ENCODE results near the gene TIAM2.

The TIAM2 gene

DNA sequence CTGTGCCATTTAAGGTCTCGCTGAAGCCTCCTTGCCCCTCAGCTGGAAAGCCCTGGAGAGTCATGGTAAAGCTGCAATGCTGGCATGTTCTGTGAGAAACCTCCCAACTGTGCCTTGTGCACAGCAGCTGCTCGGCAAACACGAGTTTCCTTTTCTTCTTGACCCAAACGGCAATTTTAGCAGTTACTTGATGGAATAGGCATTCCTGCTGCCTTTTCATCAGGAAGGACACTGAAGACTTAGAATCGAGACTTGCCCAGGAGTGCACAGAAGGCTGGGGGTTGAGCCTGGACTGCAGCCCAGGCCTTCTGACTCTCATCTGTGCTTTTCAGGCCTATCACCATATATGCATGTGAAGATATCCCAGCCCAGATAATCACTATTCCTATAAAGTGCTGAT is 240.0 kb downstream of the TIAM2 start:
- peak; percentile 44 for DNase-seq (ENCODE audit: low spot score)

DNA sequence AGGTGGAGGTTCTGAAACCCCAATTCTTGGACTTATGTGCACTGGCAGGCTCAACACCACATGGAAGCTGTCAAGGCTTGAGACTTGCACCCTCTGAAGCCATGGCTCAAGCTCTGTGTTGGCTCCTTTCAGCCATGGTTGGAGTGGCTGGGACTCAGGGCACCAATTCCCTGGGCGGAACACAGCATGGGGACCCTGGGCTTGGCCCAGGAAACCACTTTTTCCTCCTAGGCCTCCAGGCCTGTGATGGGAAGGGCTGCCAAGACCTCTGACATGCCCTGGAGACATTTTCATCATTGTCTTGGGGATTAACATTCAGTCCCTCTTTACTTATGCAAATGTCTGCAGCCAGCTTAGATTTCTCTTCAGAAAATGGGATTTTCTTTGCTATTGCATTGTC is 242.5 kb downstream of the TIAM2 start:
- DNase-seq (ENCODE audit: low spot score), result no peak

DNA sequence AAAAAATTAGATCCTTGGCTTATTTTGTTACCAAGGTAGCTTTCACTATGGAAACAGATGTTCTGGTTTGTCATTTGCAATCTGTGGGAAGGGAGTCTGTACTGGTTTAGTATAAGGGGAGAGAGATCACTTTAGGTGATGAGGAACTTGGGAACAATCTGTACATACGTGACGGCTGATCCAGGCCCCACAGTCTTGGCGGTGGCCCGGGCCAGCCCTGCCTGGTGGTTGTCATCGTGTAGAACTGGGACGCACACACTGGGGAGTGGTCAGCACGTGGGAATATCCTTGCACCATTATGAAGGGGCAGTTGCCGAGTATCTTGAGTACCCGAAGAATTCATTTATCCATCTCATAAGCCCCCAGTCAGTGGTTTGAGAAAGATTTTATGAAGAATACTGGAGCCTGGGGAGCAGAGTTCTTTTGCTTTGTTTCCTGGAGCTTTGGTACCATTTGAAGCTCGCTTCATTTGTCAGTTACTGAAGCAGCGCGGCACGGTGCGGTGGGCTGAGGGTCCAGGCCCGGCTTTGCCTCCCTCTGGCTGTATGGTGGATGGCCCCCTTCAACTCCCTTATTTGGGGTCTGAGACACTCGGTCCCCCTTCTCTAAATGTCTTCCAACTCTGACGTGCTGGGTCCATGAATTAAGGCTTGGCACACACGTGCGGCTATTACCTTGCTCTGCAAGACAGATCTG is 245.9 kb downstream of the TIAM2 start:
- DNase-seq (ENCODE audit: low spot score), result no peak

DNA sequence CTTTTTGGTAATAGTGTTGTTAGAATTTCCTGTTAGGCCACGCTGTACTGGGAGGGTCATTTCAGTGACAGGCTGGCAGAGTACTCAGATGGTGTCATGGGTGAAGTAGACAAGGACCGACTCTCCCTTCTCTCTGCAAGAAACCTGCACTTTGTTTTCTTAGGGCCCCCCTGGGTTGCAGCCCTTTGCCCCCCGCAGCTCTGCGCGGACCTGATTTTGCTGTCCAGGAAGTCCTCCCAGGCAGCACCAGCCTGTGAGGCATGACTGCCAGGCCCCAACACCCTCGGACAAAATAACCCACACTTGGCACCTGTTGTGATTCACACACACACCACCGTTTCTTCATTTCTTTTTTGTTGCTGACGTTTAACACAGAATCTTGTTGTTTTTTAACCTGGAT is 246.9 kb downstream of the TIAM2 start:
- no peak for DNase-seq (ENCODE audit: low spot score)

DNA sequence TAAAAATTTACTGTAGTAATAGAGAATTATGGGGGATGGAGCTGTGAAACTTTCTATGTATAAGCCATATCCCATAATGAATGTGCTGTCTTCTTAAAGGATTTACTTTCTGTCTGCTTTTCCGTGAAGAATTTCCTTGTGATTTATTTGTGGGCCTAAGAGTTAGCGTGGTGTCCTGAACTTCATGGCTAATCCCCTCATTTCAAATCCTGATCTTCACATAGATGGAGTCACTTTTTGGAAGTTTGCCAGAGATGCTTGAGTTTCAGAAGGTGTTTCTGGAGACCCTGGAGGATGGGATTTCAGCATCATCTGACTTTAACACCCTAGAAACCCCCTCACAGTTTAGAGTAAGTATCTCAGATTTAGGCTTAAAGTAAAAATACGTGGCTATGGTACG is 249.3 kb downstream of the TIAM2 start:
- DNase-seq (ENCODE audit: low spot score), result no peak

DNA sequence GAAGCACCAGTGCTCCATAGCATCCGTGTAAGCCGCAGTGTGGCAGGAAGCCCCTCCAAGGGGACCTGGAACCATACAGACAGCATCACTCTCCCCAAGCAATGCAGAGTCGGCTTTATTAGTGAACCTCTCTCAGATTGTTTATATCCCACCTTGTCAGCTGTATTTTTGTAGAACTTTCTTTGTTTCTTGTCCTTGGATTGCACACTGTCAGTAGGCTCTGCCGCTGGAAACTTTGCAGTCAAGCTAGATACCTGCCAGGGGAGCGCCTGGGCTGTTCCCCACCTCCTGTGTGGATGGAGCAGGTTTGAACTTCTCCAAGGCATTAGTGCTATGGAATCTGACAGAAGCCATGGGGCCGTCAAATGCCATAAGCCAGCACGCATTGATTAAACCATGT is 250.1 kb downstream of the TIAM2 start:
- no peak for DNase-seq (ENCODE audit: low spot score)

DNA sequence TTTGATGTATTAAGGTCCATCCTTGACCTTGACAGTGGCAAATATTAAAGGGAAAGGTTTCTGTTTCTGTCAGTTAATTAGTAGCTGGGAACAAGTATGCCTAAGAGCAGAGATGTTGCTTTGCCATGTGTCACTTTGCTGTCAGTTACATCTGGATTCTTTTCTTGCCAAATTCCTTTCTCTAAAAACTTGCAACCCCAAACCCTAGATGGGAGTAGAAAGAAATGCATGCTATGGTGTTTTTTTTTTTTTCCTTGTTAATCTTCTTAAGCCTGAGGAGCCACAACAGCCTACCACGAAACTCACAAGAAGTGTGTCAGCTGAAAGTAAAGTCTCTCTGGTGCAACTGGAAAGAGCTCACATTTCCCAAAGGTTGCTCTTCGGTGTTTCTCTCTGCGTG is 250.7 kb downstream of the TIAM2 start:
- no peak for DNase-seq (ENCODE audit: low spot score)

DNA sequence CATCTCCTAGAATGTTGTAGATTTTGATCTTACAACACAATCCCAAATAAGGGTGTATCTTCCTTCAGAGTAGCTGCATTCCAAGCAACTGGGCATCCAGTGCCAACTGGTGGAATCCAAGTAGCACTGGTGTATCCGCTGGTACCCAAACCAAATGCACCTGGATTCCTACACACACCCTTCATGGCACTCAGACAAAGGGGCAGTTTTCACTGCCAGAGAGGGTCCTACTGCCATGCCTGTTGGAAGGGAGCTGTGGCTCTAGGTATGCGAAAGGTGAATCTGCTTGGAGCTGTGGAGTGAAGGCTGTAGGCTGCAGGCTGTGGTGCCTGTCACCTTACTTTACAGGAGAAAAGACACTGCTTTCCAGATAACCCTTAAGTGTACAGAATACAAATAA is 251.7 kb downstream of the TIAM2 start:
- no peak for DNase-seq (ENCODE audit: low spot score)

DNA sequence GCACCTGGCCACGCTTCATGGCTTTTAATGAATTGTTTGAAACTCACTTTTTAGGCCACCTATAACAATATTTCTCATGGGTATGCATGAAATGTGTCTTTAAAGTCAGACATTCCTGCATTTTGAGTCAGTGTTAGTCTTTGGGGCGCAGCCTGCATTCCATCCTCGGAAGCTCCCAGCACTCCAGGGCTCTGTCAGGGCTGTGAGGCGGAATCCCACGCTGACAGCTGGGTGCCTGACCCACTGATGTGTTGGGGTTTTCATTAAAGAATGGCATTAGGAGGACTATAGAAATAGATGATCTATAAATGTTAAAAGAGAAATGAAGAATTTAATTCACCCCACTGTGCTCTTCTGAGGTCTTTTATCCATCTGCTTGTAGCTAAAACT is 252.5 kb downstream of the TIAM2 start:
- no peak for DNase-seq (ENCODE audit: low spot score)

DNA sequence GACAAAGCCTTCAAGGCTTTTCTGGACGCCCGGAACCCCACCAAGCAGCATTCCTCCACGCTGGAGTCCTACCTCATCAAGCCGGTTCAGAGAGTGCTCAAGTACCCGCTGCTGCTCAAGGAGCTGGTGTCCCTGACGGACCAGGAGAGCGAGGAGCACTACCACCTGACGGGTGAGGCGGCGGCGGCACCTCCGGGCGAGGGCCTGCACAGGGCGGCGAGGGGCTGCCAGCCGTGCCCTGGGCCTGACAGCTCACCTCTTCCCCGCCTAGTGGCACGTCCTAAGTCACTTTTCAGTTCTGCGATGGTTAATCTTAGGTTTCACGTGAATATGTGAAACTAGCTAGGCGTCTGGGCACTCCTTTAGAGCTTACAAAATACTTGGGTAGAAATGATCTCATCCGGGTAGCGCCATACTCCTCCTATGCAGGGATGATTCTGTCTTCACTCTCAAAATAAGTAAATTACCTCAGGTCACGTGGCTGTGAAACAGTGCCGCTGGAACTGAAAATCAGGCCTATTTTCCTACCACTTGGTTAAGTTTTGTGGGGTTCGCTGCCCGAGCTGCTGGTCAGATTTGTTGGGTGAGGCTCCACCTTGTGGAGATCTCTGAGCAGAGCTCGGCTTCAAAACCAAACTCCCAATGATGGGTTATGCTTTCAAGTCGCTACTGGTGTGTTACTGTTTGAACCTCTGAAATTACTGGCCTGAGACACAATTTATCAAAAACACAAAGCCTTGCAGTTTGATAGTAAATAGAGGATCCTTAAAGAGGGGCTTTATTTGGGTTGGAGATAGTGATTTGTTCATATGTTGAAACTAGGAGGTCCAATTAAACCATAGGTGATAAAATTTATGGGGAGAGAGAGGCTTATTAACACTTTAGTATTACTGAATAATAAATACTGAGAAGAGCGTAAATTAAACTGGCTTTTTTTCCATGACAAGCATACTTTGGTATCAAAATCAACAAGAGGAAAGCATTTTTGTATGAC is 253.2 kb downstream of the TIAM2 start:
- peak; percentile 59 for DNase-seq (ENCODE audit: low spot score)

DNA sequence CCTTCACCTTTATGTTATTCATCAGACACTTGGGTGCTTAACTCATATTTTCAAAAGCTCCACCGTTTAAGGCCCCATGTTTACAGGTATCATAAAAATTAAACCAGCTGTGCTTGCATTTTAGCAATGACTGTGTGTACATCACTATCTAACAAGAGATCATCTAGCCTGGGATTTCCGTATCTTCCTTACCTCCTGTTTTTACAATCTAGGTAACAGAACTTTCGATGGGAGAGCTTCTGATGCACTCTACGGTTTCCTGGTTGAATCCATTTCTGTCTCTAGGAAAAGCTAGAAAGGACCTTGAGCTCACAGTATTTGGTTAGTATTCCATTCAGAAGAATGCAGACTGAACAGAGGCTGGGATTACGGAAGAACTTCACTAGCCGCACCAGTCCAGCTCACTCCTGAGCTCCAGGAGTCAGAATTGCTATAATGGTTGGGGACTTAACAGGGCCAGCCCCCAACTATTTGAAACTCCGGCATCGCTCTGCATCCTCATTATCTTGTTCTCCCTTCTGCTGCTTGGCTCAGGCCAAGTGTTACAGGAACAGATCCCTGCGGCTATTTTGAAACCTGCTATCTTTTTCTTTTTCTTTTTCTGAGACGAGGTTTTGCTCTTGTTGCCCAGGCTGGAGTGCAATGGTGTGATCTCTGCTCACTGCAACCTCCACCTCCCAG is 255.7 kb downstream of the TIAM2 start:
- DNase-seq (ENCODE audit: low spot score), result no peak

DNA sequence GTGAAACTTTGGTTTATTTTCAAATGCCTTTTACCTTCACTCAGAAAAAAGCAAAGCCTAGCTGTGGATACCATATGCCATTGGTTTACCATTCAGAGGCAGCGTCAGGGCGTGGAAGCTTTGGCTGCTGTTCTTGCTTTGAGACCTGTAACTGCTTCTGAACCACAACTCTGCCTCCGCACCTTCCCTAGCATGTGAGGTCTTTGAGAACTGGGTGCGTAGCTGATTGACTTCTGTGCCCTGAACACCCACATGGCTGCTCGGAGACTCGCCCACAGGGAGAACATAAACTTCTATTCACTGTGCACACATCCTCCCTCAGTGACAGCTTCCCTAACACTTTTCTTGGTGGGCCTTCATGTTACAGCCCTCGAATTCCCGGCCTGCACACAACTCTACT is 257.5 kb downstream of the TIAM2 start:
- no peak for DNase-seq (ENCODE audit: low spot score)

DNA sequence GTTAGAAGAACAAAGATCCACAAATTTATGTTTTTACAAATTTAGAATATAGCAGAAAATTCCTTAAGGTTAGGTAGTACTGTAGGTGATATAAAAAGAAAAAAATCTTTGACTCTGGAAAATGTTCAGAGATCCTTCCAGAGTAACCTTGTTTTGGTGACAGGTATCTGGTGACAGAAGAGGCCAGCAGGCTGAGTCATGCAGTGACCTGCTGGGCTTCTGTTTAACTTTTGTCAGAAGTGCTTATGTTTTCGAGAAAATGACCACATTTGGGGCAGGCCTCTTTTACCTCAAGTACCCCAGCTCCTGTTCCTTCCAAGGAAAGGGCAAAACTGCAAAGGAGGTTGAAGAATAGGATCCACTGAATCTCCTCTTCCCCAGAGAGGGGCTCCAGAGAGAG is 258.2 kb downstream of the TIAM2 start:
- peak; percentile 23 for DNase-seq (ENCODE audit: low spot score)

DNA sequence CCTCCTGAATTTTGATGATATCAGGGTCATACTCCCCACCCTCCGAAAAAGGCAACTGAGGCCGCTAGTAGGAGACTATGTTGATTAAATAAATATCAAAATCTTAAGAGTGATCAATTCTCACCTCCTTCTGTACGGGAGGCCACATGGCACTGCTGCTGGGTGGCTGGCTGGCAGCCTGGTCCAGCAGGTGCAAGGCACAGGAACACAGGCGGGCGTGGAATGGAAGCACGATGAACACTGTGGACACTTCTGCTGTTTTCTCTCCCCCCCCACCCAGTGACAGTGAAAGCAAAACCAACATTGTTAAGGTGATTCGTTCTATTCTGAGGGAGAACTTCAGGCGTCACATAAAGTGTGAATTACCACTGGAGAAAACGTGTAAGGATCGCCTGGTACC is 259.0 kb downstream of the TIAM2 start:
- peak; percentile 58 for DNase-seq (ENCODE audit: low spot score)

DNA sequence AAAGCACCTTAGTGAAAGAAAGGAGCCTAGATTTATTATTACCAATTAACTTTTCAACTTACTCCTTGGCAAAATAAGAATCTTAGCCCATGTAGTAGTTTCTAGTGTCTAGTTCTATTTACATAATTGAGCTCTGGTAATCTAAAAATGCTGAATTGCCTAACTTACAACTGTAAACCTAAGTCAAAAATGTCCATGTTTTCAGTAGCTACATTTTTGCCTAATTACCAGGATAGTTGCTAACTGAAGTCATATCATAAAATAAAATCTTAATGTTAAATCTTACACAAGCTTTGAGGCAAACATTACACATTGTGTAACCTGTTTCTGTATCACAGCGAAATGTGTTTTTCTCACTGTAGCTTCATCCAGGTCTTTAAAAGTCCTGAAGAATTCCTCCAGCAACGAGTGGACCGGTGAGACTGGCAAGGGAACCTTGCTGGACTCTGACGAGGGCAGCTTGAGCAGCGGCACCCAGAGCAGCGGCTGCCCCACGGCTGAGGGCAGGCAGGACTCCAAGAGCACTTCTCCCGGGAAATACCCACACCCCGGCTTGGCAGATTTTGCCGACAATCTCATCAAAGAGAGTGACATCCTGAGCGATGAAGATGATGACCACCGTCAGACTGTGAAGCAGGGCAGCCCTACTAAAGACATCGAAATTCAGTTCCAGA is 261.1 kb downstream of the TIAM2 start:
- no peak for DNase-seq (ENCODE audit: low spot score)

DNA sequence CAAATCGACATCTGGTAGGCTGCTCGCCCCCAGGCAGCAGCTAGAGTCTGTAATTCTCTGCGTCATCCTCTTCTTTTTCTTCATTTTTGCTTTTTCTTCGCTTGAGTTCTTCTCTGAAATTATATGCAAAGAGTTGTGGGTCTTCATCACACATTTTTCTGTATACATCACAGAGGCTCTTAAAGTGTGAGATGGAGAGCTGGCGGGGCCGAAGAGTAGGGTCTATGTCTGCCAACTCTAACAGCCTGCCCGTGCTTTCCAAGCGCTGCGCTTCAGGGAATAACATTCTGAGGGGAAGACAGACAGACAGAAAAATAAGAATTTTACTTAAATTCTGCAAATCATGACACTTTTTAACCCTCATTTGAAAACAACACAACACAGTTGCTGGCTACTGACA is 262.7 kb downstream of the TIAM2 start:
- DNase-seq (ENCODE audit: low spot score), result no peak

DNA sequence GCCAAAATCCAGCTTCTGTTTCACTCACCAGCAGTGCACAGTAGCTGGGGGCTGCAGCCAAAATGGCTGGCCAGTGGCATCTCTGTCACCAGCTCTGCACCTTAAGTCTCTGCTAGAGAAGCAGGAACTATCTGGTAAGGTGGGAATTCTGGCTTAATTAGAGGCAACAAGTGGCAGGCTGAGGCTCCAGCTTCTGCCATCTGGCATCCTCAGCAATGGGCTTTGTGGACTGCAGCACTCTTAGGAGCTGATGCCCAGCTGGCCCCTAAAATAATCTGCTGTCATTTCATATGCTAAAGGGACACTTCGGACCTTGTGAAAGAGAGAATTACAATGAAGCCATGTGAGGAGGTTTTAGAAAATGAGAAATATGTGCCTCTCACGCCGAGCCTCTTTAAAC is 264.1 kb downstream of the TIAM2 start:
- DNase-seq (ENCODE audit: low spot score), result peak; percentile 77

DNA sequence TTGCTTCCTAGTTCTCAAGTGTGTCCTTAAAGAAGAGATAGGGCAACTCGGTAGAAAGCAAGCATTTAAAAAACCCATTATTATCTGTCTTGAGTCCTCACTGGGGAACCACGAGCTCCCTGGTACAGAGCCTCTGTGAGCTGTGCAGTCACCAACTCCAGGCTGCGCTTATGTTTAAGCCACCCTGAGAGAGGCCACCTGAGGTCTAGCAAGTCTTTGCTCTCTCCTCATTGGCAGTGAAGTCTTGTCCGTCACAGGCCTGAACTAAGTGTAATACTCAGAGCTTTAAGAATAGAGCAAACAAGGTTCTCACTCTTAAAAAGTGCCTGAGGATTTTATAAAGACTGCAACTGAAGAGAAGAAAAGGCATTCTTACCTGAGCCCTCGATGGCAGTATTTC is 264.8 kb downstream of the TIAM2 start:
- DNase-seq (ENCODE audit: low spot score), result no peak

DNA sequence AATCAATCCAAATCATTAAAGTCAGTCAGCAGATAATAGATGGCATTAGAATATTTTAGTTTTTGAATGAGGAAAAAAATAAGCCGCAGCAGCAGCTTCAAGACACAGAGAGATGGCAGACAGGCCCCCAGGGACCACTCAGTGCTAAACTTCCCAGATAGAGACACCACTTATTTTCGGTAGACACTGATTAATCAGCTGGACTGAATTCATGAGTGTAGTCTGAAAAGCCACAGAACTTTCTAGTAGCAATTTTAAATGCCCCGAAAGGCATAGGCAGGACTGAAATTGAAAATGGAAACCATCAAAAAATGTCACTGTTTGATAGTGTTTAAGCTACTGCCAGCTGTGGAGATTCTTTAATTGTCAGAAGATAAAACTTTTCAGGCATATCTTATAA is 265.6 kb downstream of the TIAM2 start:
- no peak for DNase-seq (ENCODE audit: low spot score)

DNA sequence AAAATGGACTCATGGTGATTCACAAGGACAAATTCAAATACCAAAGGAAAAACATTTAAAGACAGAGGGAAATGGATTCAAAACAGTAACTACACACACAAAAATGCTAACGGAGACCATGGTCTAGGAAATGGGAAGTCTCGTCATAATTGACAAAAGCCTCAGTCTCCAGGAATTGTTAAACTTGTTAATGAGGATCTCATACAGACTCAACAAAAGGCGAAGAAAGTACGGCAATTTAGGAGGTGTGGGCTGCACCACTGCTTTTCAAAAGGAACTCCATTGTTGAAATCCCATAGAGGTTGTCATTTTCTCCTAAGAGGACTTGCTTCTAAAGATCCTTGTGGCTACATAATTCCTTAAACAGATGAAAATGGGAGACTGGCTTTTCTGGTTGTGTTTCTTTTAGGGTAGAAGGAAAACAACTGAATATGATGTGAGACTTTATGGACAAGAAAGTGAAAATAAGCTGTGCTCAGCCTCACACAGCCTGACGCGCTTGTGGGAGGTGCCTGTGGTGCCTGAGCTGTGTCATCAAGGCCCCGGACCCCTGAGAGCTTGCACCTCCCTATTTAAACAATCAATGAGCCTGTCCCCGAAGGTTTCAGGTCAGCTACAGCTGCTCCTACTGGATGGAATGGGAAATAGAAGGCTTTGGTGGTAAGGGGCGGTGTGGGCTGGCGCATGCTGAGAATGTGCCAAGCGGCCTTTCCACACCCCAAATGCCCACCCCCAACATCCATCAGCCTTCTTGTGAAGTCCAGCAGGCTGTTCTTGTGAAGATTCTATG is 266.2 kb downstream of the TIAM2 start:
- DNase-seq (ENCODE audit: low spot score), result no peak

DNA sequence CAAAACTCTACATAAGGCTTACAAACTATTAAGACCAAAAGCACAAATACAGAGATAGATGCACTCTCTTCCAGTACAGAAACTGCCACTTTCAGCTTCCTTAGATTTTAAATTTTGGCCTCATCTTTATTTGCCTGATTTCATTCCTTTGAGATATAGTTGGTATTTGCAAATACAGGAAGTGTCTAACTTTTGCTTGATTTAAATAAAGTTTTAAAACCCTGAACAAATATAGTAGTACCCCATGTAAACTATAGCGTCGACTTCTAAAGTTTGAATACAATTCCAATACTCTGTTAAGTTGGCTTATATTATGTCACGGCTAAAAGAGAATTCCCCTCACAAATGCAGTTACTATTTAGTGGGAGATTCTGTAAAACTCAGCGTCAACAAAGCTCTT is 267.5 kb downstream of the TIAM2 start:
- no peak for DNase-seq (ENCODE audit: low spot score)

All from cerebellar cortex (tissue), 1 donor.